ENCODE data around the gene NR1D1. TPM values are rescaled to one million over a fixed set of nuclear protein-coding genes. Genes with fewer than 3 reads are reported as not detected.
A peak's percentile ranks its signal among the peaks of the same experiment; 100 is the strongest.

NR1D1 gene
- total RNA-seq, 1 donor from 2014 or later = 2.6 TPM

GRCh38 chr17:40061609-40062038 lies 38.8 kb downstream of the NR1D1 start:
- no peak for TF ChIP-seq CTCF (IDR thresholded peaks at IDR 0.05; ENCODE audit: unreplicated experiment)
- Mint-ChIP-seq H3K27me3 (ENCODE audit: unreplicated experiment) (peaks cover 17% of the 10 kb centered on the region), H3K36me3 (ENCODE audit: low read depth, unreplicated experiment) (peaks cover 5% of the 10 kb centered on the region), H3K27ac (ENCODE audit: unreplicated experiment) (peak overlapping the region; percentile 36), H3K4me3 (ENCODE audit: unreplicated experiment) (peak overlapping the region; percentile 90), H3K4me1 (ENCODE audit: unreplicated experiment) (peaks cover 33% of the 10 kb centered on the region), H3K9me3 (ENCODE audit: unreplicated experiment) (no peaks in the 10 kb centered on the region)
- DNase-seq (ENCODE audit: low spot score) = no peak

GRCh38 chr17:40060887-40061608 lies 39.3 kb downstream of the NR1D1 start:
- H3K4me1 Mint-ChIP-seq (ENCODE audit: unreplicated experiment) = peaks cover 33% of the 10 kb centered on the region
- no peak for DNase-seq (ENCODE audit: low spot score)
- no peak for TF ChIP-seq CTCF (IDR thresholded peaks at IDR 0.05; ENCODE audit: unreplicated experiment)

GRCh38 chr17:40059729-40060475 lies 40.5 kb downstream of the NR1D1 start:
- H3K36me3 Mint-ChIP-seq (ENCODE audit: low read depth, unreplicated experiment) = peaks cover 5% of the 10 kb centered on the region
- TF ChIP-seq CTCF (IDR thresholded peaks at IDR 0.05; ENCODE audit: unreplicated experiment) = no peak
- DNase-seq (ENCODE audit: low spot score) = no peak
- no peaks in the 10 kb centered on the region for H3K9me3 Mint-ChIP-seq (ENCODE audit: unreplicated experiment)
- H3K4me3 Mint-ChIP-seq (ENCODE audit: unreplicated experiment) = no peak overlapping the region
- peaks cover 16% of the 10 kb centered on the region for H3K27me3 Mint-ChIP-seq (ENCODE audit: unreplicated experiment)
- H3K4me1 Mint-ChIP-seq (ENCODE audit: unreplicated experiment) = peaks cover 33% of the 10 kb centered on the region
- no peak overlapping the region for H3K27ac Mint-ChIP-seq (ENCODE audit: unreplicated experiment)

More at GRCh38 chr17:40060887-40061608, 39.3 kb downstream of the NR1D1 start:
- Mint-ChIP-seq H3K4me3 (ENCODE audit: unreplicated experiment) (peak overlapping the region; percentile 90), H3K36me3 (ENCODE audit: low read depth, unreplicated experiment) (peaks cover 5% of the 10 kb centered on the region), H3K9me3 (ENCODE audit: unreplicated experiment) (no peaks in the 10 kb centered on the region), H3K27ac (ENCODE audit: unreplicated experiment) (peak overlapping the region; percentile 36), H3K27me3 (ENCODE audit: unreplicated experiment) (peaks cover 17% of the 10 kb centered on the region)

- Mint-ChIP-seq H3K27me3 (ENCODE audit: unreplicated experiment) (peaks cover 16% of the 10 kb centered on the region), H3K9me3 (ENCODE audit: unreplicated experiment) (no peaks in the 10 kb centered on the region)
Observed at GRCh38 chr17:40058865-40059264, 41.5 kb downstream of the NR1D1 start.

More at GRCh38 chr17:40058865-40059264, 41.5 kb downstream of the NR1D1 start:
- H3K4me3 Mint-ChIP-seq (ENCODE audit: unreplicated experiment) = no peak overlapping the region
- TF ChIP-seq CTCF (IDR thresholded peaks at IDR 0.05; ENCODE audit: unreplicated experiment) = no peak
- no peak overlapping the region for H3K27ac Mint-ChIP-seq (ENCODE audit: unreplicated experiment)
- H3K36me3 Mint-ChIP-seq (ENCODE audit: low read depth, unreplicated experiment) = peaks cover 5% of the 10 kb centered on the region
- DNase-seq (ENCODE audit: low spot score) = no peak
- peaks cover 28% of the 10 kb centered on the region for H3K4me1 Mint-ChIP-seq (ENCODE audit: unreplicated experiment)
